Measurements from ENCODE around the gene ITIH2. TPM values are rescaled to one million over a fixed set of nuclear protein-coding genes. Genes with fewer than 3 reads are reported as not detected.
"Not testable (repeated sequence)": the region's sequence is repeated elsewhere in the genome, so short reads cannot be mapped to it uniquely, and the experiment has no call there.

The ITIH2 gene
- polyA plus RNA-seq, 4 donors, result 0.12 TPM; not detected in 3

DNA sequence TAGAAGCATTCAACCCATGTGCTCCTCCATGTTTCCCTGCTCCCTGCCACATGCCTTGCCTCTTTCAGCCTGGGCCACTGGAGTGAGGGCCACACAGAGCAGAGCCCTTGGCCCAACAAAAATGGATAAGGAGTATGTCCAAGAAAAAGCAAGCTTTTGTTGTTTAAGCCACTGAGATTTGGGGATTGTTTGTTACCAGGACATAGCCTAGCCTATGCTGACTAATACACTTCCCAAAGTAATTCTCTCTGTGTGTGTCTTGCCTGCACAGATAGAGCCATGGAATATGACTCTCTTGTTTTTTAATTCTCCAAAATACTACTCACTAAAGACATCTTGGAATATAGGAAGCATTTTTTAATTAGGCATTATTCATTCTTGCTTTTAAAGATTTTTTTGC is 13.5 kb upstream of the ITIH2 start:
- Histone ChIP-seq H3K4me1 (ENCODE audit: control insufficient read depth in 3 of 3, insufficient read depth in 2 of 3, low read depth in 1 of 3, low read length in 2 of 3) (no peaks in the 10 kb centered on the region), H3K36me3 (ENCODE audit: control insufficient read depth in 3 of 3, insufficient read depth in 2 of 3, low read depth in 1 of 3, low read length in 3 of 3) (no peaks in the 10 kb centered on the region), H3K4me3 (ENCODE audit: low read depth in 1 of 3, low read length in 3 of 3) (no peak overlapping the region), H3K9me3 (ENCODE audit: control insufficient read depth in 2 of 2, insufficient read depth in 1 of 2, low read depth in 1 of 2, low read length in 1 of 2) (peaks cover 4 to 20% of the 10 kb centered on the region in 2 donors), H3K27ac (ENCODE audit: low read depth in 1 of 3, low read length in 2 of 3) (no peak overlapping the region), H3K27me3 (ENCODE audit: control insufficient read depth in 3 of 3, insufficient read depth in 3 of 3, low read length in 3 of 3) (peaks cover 0 to 3% (median 0%) of the 10 kb centered on the region in 3 donors)
- DNase-seq (no peak), FAIRE-seq (no peak)

DNA sequence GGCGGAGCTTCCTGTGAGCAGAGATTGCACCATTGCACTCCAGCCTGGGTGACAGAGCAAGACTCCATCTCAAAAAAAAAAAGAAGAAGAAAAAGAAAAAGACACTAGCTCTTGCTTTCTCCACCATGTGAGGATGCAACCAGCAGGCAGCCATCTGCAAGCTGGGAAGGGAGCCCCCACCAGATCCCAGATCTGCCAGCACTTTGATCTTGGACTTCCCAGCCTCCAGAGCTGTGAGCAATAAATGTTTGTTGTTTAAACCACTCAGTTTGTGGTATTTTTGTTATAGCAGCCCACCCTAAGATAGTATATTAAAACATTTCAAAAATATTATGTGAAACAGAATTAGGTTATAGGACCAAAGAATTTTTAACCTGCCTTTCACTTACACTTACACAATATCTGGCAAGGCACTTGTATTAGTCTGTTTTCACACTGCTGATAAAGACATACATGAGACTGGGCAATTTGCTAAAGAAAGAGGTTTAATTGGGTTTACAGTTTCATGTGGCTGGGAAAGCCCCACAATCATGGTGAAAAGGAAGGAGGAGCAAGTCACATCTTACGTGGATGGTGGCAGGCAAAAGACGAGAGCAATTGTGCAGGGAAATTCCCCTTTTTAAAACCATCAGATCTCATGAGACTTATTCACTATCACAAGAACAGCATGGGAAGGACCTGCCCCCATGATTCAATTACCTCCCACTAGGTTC is 12.1 kb upstream of the ITIH2 start:
- DNase-seq; H3K4me1 ChIP-seq (ENCODE audit: control insufficient read depth in 3 of 3, insufficient read depth in 2 of 3, low read depth in 1 of 3, low read length in 2 of 3); H3K27me3 ChIP-seq (ENCODE audit: control insufficient read depth in 3 of 3, insufficient read depth in 3 of 3, low read length in 3 of 3); H3K4me3 ChIP-seq (ENCODE audit: low read depth in 1 of 3, low read length in 3 of 3); H3K36me3 ChIP-seq (ENCODE audit: control insufficient read depth in 3 of 3, insufficient read depth in 2 of 3, low read depth in 1 of 3, low read length in 3 of 3); H3K27ac ChIP-seq (ENCODE audit: low read depth in 1 of 3, low read length in 2 of 3); FAIRE-seq: not testable (repeated sequence)
- H3K9me3 ChIP-seq (ENCODE audit: control insufficient read depth in 2 of 2, insufficient read depth in 1 of 2, low read depth in 1 of 2, low read length in 1 of 2), result peaks cover 4 to 21% of the 10 kb centered on the region in 2 donors
- WGBS, 3 donors, result 67 to 78% (median 76%) methylated on average over 3 of the region's 3 CpGs

DNA sequence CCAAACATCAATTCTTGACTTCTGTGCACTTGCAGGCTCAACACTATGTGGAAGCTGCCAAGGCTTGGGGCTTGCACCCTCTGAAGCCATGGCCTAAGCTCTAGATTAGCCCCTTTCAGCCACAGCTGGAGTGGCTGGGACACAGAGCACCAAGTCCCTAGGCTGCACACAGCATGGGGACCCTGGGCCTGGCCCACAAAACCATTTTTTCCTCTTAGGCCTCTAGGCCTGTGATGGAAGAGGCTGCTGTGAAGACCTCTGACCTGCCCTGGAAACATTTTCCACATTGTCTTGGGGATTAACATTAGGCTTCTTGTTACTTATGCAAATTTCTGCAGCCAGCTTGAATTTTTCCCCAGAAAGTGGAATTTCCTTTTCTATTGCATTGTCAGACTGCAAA is 10.7 kb upstream of the ITIH2 start:
- H3K9me3 ChIP-seq (ENCODE audit: control insufficient read depth in 2 of 2, insufficient read depth in 1 of 2, low read depth in 1 of 2, low read length in 1 of 2), result peaks cover 4 to 22% of the 10 kb centered on the region in 2 donors
- DNase-seq; H3K4me3 ChIP-seq (ENCODE audit: low read depth in 1 of 3, low read length in 3 of 3); H3K27me3 ChIP-seq (ENCODE audit: control insufficient read depth in 3 of 3, insufficient read depth in 3 of 3, low read length in 3 of 3); H3K36me3 ChIP-seq (ENCODE audit: control insufficient read depth in 3 of 3, insufficient read depth in 2 of 3, low read depth in 1 of 3, low read length in 3 of 3); FAIRE-seq; H3K27ac ChIP-seq (ENCODE audit: low read depth in 1 of 3, low read length in 2 of 3); H3K4me1 ChIP-seq (ENCODE audit: control insufficient read depth in 3 of 3, insufficient read depth in 2 of 3, low read depth in 1 of 3, low read length in 2 of 3): not testable (repeated sequence)

- not testable (repeated sequence) for H3K4me1 ChIP-seq (ENCODE audit: control insufficient read depth in 3 of 3, insufficient read depth in 2 of 3, low read depth in 1 of 3, low read length in 2 of 3); FAIRE-seq; H3K27ac ChIP-seq (ENCODE audit: low read depth in 1 of 3, low read length in 2 of 3); H3K36me3 ChIP-seq (ENCODE audit: control insufficient read depth in 3 of 3, insufficient read depth in 2 of 3, low read depth in 1 of 3, low read length in 3 of 3); H3K27me3 ChIP-seq (ENCODE audit: control insufficient read depth in 3 of 3, insufficient read depth in 3 of 3, low read length in 3 of 3); DNase-seq; H3K4me3 ChIP-seq (ENCODE audit: low read depth in 1 of 3, low read length in 3 of 3)
- H3K9me3 ChIP-seq (ENCODE audit: control insufficient read depth in 2 of 2, insufficient read depth in 1 of 2, low read depth in 1 of 2, low read length in 1 of 2), result peaks cover 4 to 22% of the 10 kb centered on the region in 2 donors
Observed at GRCh38 chr10:7693194-7693593, 9.9 kb upstream of the ITIH2 start.

DNA sequence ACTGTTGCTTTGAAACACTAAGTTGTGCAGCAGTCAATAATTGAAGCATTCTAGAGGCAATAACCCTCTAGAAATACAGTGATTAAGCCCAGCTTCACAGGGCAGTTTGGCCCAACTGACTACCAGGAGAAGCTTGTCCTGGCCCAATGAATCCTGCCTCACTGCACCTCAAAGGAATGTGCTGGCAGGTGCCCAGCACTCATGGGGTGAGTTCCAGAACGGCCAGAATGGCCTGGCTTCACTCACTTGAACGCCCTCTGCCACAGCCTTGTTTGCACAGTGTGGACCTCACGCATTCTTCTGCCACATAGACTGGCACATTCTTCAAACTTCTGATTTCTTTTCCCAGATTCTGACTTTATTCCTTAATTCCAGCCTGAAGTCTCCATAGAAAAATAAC is 6.6 kb upstream of the ITIH2 start:
- 54 to 70% (median 65%) methylated on average over 3 of the region's 3 CpGs for WGBS, 3 donors
- no peaks in the 10 kb centered on the region for H3K36me3 ChIP-seq (ENCODE audit: control insufficient read depth in 3 of 3, insufficient read depth in 2 of 3, low read depth in 1 of 3, low read length in 3 of 3)
- FAIRE-seq, result no peak
- DNase-seq, result no peak
- H3K4me1 ChIP-seq (ENCODE audit: control insufficient read depth in 3 of 3, insufficient read depth in 2 of 3, low read depth in 1 of 3, low read length in 2 of 3), result no peaks in the 10 kb centered on the region
- no peak overlapping the region for H3K4me3 ChIP-seq (ENCODE audit: low read depth in 1 of 3, low read length in 3 of 3)
- no peak overlapping the region for H3K27ac ChIP-seq (ENCODE audit: low read depth in 1 of 3, low read length in 2 of 3)
- peaks cover 0 to 13% of the 10 kb centered on the region in 2 donors for H3K9me3 ChIP-seq (ENCODE audit: control insufficient read depth in 2 of 2, insufficient read depth in 1 of 2, low read depth in 1 of 2, low read length in 1 of 2)
- no peaks in the 10 kb centered on the region for H3K27me3 ChIP-seq (ENCODE audit: control insufficient read depth in 3 of 3, insufficient read depth in 3 of 3, low read length in 3 of 3)

- Histone ChIP-seq H3K27ac (ENCODE audit: low read depth in 1 of 3, low read length in 2 of 3) (no peak overlapping the region), H3K9me3 (ENCODE audit: control insufficient read depth in 2 of 2, insufficient read depth in 1 of 2, low read depth in 1 of 2, low read length in 1 of 2) (peaks cover 0 to 7% of the 10 kb centered on the region in 2 donors), H3K27me3 (ENCODE audit: control insufficient read depth in 3 of 3, insufficient read depth in 3 of 3, low read length in 3 of 3) (peaks cover 0 to 2% (median 0%) of the 10 kb centered on the region in 3 donors), H3K4me1 (ENCODE audit: control insufficient read depth in 3 of 3, insufficient read depth in 2 of 3, low read depth in 1 of 3, low read length in 2 of 3) (no peaks in the 10 kb centered on the region), H3K36me3 (ENCODE audit: control insufficient read depth in 3 of 3, insufficient read depth in 2 of 3, low read depth in 1 of 3, low read length in 3 of 3) (no peaks in the 10 kb centered on the region), H3K4me3 (ENCODE audit: low read depth in 1 of 3, low read length in 3 of 3) (no peak overlapping the region)
- 82 to 88% (median 82%) methylated on average over 8 of the region's 8 CpGs for WGBS, 3 donors
- DNase-seq (no peak), FAIRE-seq (no peak)
Observed at GRCh38 chr10:7697426-7697825, 5.7 kb upstream of the ITIH2 start.

- DNase-seq (peak in 1 of 2 donors; percentile 47), FAIRE-seq (no peak)
- Histone ChIP-seq H3K4me1 (ENCODE audit: control insufficient read depth in 3 of 3, insufficient read depth in 2 of 3, low read depth in 1 of 3, low read length in 2 of 3) (no peaks in the 10 kb centered on the region), H3K36me3 (ENCODE audit: control insufficient read depth in 3 of 3, insufficient read depth in 2 of 3, low read depth in 1 of 3, low read length in 3 of 3) (no peaks in the 10 kb centered on the region), H3K4me3 (ENCODE audit: low read depth in 1 of 3, low read length in 3 of 3) (no peak overlapping the region), H3K27me3 (ENCODE audit: control insufficient read depth in 3 of 3, insufficient read depth in 3 of 3, low read length in 3 of 3) (peaks cover 0 to 8% (median 0%) of the 10 kb centered on the region in 3 donors), H3K27ac (ENCODE audit: low read depth in 1 of 3, low read length in 2 of 3) (no peak overlapping the region), H3K9me3 (ENCODE audit: control insufficient read depth in 2 of 2, insufficient read depth in 1 of 2, low read depth in 1 of 2, low read length in 1 of 2) (peaks cover 0 to 3% of the 10 kb centered on the region in 2 donors)
- 28 to 53% (median 45%) methylated on average over 2 of the region's 2 CpGs for WGBS, 3 donors
Observed at GRCh38 chr10:7700577-7701125, 2.5 kb upstream of the ITIH2 start.

- no peak for FAIRE-seq
- no peaks in the 10 kb centered on the region for H3K36me3 ChIP-seq (ENCODE audit: control insufficient read depth in 3 of 3, insufficient read depth in 2 of 3, low read depth in 1 of 3, low read length in 3 of 3)
- H3K27ac ChIP-seq (ENCODE audit: low read depth in 1 of 3, low read length in 2 of 3), result no peak overlapping the region
- no peak for DNase-seq
- peaks cover 0 to 11% (median 0%) of the 10 kb centered on the region in 3 donors for H3K27me3 ChIP-seq (ENCODE audit: control insufficient read depth in 3 of 3, insufficient read depth in 3 of 3, low read length in 3 of 3)
- no peaks in the 10 kb centered on the region for H3K9me3 ChIP-seq (ENCODE audit: control insufficient read depth in 2 of 2, insufficient read depth in 1 of 2, low read depth in 1 of 2, low read length in 1 of 2)
- WGBS, 3 donors, result 82 to 89% (median 87%) methylated on average over 8 of the region's 8 CpGs
- no peak overlapping the region for H3K4me3 ChIP-seq (ENCODE audit: low read depth in 1 of 3, low read length in 3 of 3)
- H3K4me1 ChIP-seq (ENCODE audit: control insufficient read depth in 3 of 3, insufficient read depth in 2 of 3, low read depth in 1 of 3, low read length in 2 of 3), result no peaks in the 10 kb centered on the region
Observed at GRCh38 chr10:7701158-7701742, 1.9 kb upstream of the ITIH2 start.

Data from small intestine (tissue), 7 donors.